ENCODE data around the gene OR5B12.

DNA sequence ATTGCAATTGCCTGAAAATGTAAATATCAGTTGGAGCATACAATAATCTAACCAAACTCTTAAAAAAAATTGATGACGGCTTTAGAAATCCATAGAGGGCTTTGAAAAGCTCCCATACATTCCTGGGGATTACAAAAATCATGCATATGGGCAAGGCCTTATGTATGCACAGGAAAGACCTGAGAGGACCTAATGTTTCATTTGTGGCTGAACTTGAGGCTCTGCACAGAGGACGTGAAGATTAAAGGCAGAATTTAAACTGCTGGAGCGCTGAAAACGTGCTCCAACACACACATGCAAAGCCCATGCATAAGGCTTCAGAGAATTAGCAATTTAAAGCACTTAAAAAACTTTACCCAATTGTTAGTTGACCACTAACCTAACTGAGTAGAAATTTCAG, 3.5 kb downstream of the OR5B12 start:
- no peak for TF ChIP-seq POLR2AphosphoS5 (IDR thresholded peaks at IDR 0.05; ENCODE audit: low read depth, low read length)
- TF ChIP-seq POLR2A (IDR thresholded peaks at IDR 0.05; ENCODE audit: low read depth, low read length), result no peak
- TF ChIP-seq TAF1 (IDR thresholded peaks at IDR 0.05; ENCODE audit: borderline replicate concordance, low read depth, low read length), result no peak
